GM18907 (cell line): ENCODE results near the gene DCDC2C.

Experiments
- ATAC-seq: cut with Tn5 transposase; IDR thresholded peaks from one replicate; pipeline ENCODE4 v1.9.1; 2021; ENCODE audit warnings: mild to moderate bottlenecking, moderate library complexity; ENCODE audit not compliant: unreplicated experiment

The DCDC2C gene

GRCh38 chr2:3708576-3708975, 5.2 kb downstream of the DCDC2C start:
- ATAC-seq = no peak

- ATAC-seq = no peak
Observed at GRCh38 chr2:3709225-3709624, 5.8 kb downstream of the DCDC2C start.

GRCh38 chr2:3712424-3712823, 9.0 kb downstream of the DCDC2C start:
- no peak for ATAC-seq

- no peak for ATAC-seq
Observed at GRCh38 chr2:3712831-3713503, 9.6 kb downstream of the DCDC2C start.

GRCh38 chr2:3718679-3719078, 15.3 kb downstream of the DCDC2C start:
- ATAC-seq = no peak

- ATAC-seq = no peak
Observed at GRCh38 chr2:3725002-3725401, 21.6 kb downstream of the DCDC2C start.

- no peak for ATAC-seq
Observed at GRCh38 chr2:3725458-3726250, 22.3 kb downstream of the DCDC2C start.

- no peak for ATAC-seq
Observed at GRCh38 chr2:3726511-3726910, 23.1 kb downstream of the DCDC2C start.

GRCh38 chr2:3727397-3728045, 24.1 kb downstream of the DCDC2C start:
- no peak for ATAC-seq

- no peak for ATAC-seq
Observed at GRCh38 chr2:3728104-3729054, 25.0 kb downstream of the DCDC2C start.

GRCh38 chr2:3729055-3729448, 25.7 kb downstream of the DCDC2C start:
- ATAC-seq = no peak

- no peak for ATAC-seq
Observed at GRCh38 chr2:3729786-3730185, 26.4 kb downstream of the DCDC2C start.

GRCh38 chr2:3730646-3731045, 27.3 kb downstream of the DCDC2C start:
- no peak for ATAC-seq

- no peak for ATAC-seq
Observed at GRCh38 chr2:3731829-3732228, 28.5 kb downstream of the DCDC2C start.

- no peak for ATAC-seq
Observed at GRCh38 chr2:3736112-3736511, 32.7 kb downstream of the DCDC2C start.

GRCh38 chr2:3737128-3737527, 33.8 kb downstream of the DCDC2C start:
- no peak for ATAC-seq

- no peak for ATAC-seq
Observed at GRCh38 chr2:3738454-3738853, 35.1 kb downstream of the DCDC2C start.

GRCh38 chr2:3739313-3739712, 35.9 kb downstream of the DCDC2C start:
- ATAC-seq = no peak

- no peak for ATAC-seq
Observed at GRCh38 chr2:3741396-3741795, 38.0 kb downstream of the DCDC2C start.

- no peak for ATAC-seq
Observed at GRCh38 chr2:3741867-3742602, 38.7 kb downstream of the DCDC2C start.
